ENCODE results near the gene ARHGEF10L.
A peak's percentile ranks its signal among the peaks of the same experiment; 100 is the strongest.

ARHGEF10L gene

DNA sequence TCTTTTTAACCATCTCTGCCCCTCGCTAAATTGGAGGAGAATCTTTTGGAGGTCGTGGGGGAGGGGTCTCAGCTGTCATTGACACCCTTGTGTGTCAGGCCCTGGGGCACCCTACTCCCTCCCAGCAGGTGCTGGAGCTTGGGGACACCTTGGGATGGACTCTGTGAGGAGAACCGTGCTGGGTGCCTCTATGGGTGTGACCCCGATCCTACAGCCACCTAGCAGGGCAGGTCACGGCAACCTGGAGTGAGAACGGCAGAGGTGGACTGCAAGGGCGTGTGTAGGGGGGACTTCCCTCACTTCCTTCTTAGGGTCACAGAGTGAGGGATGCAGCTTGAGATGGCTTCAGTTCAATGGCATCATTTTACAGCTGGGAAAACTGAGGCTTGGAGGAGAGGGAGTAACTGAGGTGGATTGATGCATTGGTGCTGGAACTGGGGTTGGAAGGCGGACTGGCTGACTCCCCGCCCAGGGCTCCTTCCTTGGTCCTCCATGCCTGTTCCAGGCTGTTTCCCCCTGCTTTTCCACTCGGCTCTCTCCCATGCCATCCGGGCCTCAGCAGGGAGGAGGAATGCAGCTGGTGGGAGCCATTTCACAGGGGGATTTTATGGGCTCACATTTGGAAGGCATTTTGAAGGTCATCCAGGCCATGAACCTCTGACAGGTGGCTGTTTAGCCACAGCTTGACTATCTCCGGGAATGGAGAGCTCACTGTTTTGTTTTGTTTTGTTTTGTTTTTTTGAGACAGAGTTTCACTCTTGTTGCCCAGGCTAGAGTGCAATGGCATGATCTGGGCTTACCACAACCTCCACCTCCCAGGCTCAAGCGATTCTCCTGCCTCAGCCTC is 18.8 kb upstream of the ARHGEF10L start:
- no peak for DNase-seq

GRCh38 chr1:17521946-17522612 is 17.4 kb upstream of the ARHGEF10L start:
- DNase-seq = no peak

DNA sequence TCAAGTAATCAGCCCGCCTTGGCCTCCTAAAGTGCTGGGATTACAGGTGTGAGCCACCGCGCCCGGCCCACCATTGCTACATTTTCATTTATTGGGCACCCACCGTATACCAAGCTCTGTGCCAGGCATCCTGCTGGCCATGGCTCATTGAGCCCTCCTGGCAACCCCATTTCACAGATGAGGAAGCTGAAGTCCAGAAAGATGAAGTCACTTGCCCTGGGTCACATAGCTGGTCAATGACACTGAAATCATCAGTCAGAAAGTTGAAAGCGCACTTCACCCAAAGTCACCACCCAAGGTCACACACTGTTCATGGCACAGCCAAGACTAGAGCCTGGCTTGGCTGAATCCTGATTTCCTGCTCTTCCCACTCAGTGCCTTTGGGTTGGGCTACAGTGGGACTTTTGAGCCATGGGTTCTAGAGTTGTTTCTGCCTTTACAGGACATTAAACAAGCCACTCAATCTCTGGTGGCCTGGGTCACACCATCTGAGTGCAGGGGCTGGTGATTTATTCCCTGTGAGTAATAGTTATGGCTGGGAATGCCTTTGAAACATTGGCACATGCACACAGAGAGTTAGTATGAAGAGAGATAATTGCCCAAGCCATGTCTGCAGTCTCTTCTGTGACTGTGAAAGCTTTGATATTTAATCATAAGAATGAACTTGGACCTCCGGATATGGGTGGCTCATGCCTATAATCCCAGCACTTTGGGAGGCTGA is 16.0 kb upstream of the ARHGEF10L start:
- no peak for DNase-seq

- no peak for DNase-seq
These were observed 14.9 kb upstream of the ARHGEF10L start for GRCh38 chr1:17524645-17525044.

GRCh38 chr1:17525996-17526686 is 13.4 kb upstream of the ARHGEF10L start:
- no peak for DNase-seq

DNA sequence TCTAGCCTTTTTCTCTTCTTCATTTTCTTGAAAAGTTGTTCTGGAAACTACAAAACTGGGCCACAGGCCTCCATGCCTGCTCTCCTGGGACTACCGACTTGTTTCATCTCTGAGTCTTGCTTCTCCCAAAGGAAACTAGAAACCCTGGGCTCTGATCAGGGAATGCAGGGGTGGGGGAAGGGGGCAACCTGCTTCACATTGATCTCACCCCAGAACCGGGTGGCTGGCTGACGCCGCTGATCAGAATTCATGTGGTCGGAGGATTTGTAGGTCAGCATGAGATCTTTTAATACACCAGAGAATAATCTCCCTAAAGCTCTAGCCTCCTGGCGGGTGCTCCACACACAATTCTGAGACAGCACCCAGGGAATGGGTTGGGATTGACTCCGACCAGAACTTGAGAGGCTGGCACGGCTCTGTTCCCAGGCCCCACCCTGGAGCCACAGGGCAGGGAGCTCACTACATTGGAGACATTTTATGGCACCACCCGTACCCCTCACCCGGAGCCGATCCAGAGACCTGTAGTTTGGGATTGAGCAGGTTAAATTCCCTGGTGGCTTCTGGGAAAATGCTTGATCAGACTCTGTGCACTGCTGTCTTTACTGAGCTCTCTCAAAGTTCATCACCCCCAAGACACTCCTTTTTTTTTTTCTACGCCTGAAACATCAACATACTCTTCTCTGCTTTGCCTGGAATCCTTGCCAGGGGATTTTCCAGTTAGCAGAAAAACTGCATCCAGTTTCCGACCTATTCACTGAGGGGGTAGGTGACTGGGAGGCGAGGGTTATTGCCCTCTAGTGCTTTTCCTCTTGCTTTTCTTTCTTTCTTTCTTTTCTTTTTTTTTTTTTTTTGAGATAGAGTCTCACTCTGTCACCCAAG is 12.2 kb upstream of the ARHGEF10L start:
- DNase-seq = peak; percentile 40

- no peak for DNase-seq
These were observed 10.1 kb upstream of the ARHGEF10L start for GRCh38 chr1:17529381-17529780.

- DNase-seq = no peak
These were observed 8.2 kb upstream of the ARHGEF10L start for GRCh38 chr1:17531343-17531681.

- no peak for DNase-seq
These were observed 7.6 kb upstream of the ARHGEF10L start for GRCh38 chr1:17531682-17532487.

DNA sequence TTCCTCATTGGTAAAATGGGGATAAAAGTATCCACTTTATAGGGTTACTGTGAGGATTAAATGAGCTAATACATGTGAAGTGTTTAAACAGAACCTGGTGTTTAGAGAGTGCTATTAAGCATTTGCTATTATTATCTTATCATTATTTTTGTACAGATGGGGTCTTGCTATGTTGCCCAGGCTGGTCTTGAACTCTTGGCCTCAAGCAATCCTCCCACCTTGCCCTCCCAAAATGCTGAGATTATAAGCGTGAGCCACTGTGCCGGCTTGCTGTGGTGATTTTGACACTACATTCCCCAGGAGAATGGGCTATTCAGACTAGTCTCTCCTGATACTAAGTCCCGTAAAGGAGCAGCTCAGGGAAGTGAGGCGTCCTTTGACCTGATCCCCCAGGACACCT is 6.3 kb upstream of the ARHGEF10L start:
- no peak for DNase-seq

- DNase-seq = no peak
These were observed 4.1 kb upstream of the ARHGEF10L start for GRCh38 chr1:17535300-17535936.

- no peak for DNase-seq
These were observed 1.5 kb upstream of the ARHGEF10L start for GRCh38 chr1:17538010-17538409.

DNA sequence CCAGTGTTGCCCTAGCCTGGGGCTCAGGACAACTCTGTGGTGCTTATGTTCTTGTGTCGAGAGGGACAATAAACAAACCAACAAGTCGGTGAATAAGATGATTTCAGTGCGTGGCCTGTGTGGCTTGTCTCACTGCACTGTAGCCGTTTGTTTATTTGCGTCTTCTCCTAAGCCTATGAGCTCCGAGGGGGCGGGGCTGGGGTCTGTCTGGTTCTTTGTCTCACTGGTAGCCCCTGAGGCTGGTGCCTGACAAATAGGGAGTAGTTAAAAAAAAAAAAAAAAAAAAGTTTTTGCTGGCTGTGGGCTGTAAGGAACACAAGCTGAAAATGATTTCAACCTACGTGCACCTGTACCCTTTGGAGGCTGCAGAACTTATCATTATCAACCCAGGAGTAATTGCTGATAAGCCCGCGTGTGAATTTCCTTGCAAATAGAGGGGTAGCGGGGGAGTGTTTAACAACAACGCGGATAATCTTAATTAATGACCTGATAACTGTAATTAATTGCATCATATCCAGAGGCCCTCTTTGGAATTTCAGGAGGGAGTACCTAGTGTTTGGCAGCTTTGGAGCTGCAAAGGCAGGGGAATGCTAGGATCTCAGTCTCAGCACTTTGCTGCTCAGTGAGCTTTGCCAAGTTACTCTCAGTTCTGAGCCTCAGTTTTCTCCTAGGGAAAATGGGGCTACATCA is 925 bp upstream of the ARHGEF10L start:
- DNase-seq = no peak

DNA sequence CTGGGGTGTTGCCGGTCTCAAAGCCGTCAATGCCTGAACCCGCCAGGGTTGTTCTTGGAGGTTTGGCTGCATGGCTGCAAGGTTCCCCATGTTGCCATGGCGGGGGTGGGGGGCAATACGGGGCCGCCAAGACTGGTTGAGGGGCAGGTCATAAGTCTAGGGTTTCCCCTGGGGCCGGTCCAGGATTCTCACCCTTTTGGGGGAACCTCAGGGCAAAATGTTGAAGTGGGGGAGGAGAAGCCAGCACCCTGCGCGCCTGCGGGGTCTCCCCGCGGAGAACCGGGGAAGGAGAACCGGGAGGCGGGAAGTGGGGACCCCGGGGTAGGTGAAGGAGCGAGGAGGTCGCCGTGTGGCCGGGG is 401 bp upstream of the ARHGEF10L start:
- no peak for DNase-seq

- peak; percentile 60 for DNase-seq
These were observed 930 bp downstream of the ARHGEF10L start for GRCh38 chr1:17540255-17541001.

DNA sequence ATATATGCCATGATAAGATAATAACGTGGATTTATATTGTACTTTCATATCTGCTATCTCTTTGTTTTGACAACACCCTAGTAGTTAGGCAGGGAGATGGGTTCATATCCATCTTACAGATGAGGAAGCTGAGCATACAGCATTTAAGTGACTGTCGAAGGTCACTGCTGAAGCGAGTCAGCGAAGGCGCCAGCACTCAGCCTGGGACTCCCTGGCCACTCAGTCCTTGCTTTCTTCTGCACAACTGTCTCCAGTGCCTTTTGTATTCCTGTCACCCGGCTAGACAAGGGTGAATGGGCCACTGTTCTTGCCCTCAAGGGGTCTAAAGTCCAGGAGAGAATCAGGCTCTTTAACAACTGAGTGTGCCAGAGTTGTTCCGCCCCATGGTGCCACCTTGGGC is 3.1 kb downstream of the ARHGEF10L start:
- no peak for DNase-seq

- DNase-seq = no peak
These were observed 5.4 kb downstream of the ARHGEF10L start for GRCh38 chr1:17544776-17545350.

DNA sequence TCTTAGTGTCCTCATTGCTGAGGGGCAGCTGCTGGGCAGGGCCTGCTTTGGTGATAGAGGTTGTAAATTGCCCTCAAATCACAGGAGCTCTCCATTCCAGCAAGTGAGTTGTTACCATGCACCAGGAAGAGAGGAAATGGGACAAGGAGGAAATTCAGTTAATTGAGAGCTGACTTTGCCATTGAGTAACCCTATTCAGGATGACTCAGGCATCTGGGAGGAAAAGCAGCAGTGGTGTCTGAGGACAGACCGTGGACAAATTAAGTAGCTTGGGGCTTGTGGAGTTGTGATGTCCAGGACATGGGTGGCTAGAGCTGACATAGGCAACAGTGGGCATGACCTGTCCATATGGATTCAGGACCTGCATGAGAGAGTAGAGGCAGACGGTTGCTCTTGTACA is 5.9 kb downstream of the ARHGEF10L start:
- peak; percentile 52 for DNase-seq

Data from fibroblast of skin of scalp (primary cell).